A673 (cell line): Measurements from ENCODE around the gene MRPL51. TPM values are rescaled to one million over a fixed set of nuclear protein-coding genes. Genes with fewer than 3 reads are reported as not detected.

Source experiments
- BruUV-seq: library from RNA; stranded (reverse); fragments of 400-500 nt; replicated peaks from 2 replicates; lab custom pipeline; 2021; lab: Mats Ljungman, UMichigan
- CTCF ChIA-PET: fragments of 300-600 bp; sonication (Branson Sonifier 250); formaldehyde crosslinking; loops from one replicate; lab custom pipeline; 2022; ENCODE audit warnings: antibody characterized with exemption; lab: Charles Lee
- POLR2A ChIA-PET: fragments of 300-600 bp; sonication (Branson Sonifier 250); formaldehyde crosslinking; loops from one replicate; lab custom pipeline; 2022; ENCODE audit warnings: antibody characterized with exemption; ENCODE audit not compliant: low non-redundant PET; lab: Charles Lee
- DNase-seq: peaks from one replicate; pipeline ENCODE4 v3.0.0-alpha.2; 2015; ENCODE audit warnings: low spot score
- H3K27ac ChIP-seq: fragments of 200-600 bp; sonication (generic); 2 replicates; pipeline ENCODE4 v1.5.1; 2016; ENCODE audit warnings: mixed run types, low read depth, mild to moderate bottlenecking, mixed read lengths, antibody characterized with exemption, low read length; ENCODE audit not compliant: poor library complexity, severe bottlenecking
- H3K27me3 ChIP-seq: fragments of 200-600 bp; sonication (generic); replicated peaks from 2 replicates; pipeline ENCODE4 v1.6.1; 2017; ENCODE audit warnings: mixed run types, low read depth, mild to moderate bottlenecking, mixed read lengths, antibody characterized with exemption, low read length; ENCODE audit not compliant: insufficient read depth, poor library complexity
- H3K36me3 ChIP-seq: fragments of 200-600 bp; sonication (generic); 2 replicates; pipeline ENCODE4 v1.6.1; 2016; ENCODE audit warnings: mixed run types, mild to moderate bottlenecking, mixed read lengths, antibody characterized with exemption, low read length; ENCODE audit not compliant: insufficient read depth, poor library complexity, severe bottlenecking
- H3K4me1 ChIP-seq: fragments of 200-600 bp; sonication (generic); 2 replicates; pipeline ENCODE4 v1.6.1; 2017; ENCODE audit warnings: mixed run types, mild to moderate bottlenecking, mixed read lengths, antibody characterized with exemption, low read length; ENCODE audit not compliant: insufficient read depth, poor library complexity, severe bottlenecking
- H3K4me3 ChIP-seq: fragments of 200-600 bp; sonication (generic); 2 replicates; pipeline ENCODE4 v1.5.1; 2016; ENCODE audit warnings: low read depth, mixed run types, mild to moderate bottlenecking, mixed read lengths, low read length; ENCODE audit not compliant: poor library complexity, severe bottlenecking
- H3K9me3 ChIP-seq: fragments of 200-600 bp; sonication (generic); 2 replicates; pipeline ENCODE4 v1.6.1; 2016; ENCODE audit warnings: mixed run types, low read depth, mild to moderate bottlenecking, mixed read lengths, antibody characterized with exemption, low read length; ENCODE audit not compliant: poor library complexity, severe bottlenecking
- EZH2 ChIP-seq: fragments of 200-600 bp; sonication (generic); IDR thresholded peaks from 2 replicates; pipeline ENCODE4 v1.6.1; 2017; ENCODE audit warnings: borderline replicate concordance, low read depth, mild to moderate bottlenecking, mixed read lengths, antibody characterized with exemption, low read length; ENCODE audit not compliant: poor library complexity, severe bottlenecking
- intact Hi-C: fragments of 100-400 bp; cut with micrococcal nuclease; formaldehyde crosslinking; loops from one replicate; pipeline ENCODE4 v1.10.0; 2022; ENCODE audit not compliant: unreplicated experiment
- total RNA-seq: library from RNA; stranded (reverse); gene quantifications from 2 replicates; pipeline ENCODE4 v1.2.3, GENCODE V29; 2021
- TF ChIP-seq, protein P1 (sequence below): fragments of 300-800, 200-600 bp; sonication (generic); conservative IDR thresholded peaks from 2 replicates; pipeline ENCODE4 v1.5.1; 2017; ENCODE audit warnings: low read depth, mild to moderate bottlenecking, antibody characterized with exemption, low read length, moderate library complexity, mixed read lengths

Gene MRPL51
- total RNA-seq, 1 experiment from 2014 or later = 401 TPM

- ChIA-PET CTCF (interaction anchor here (1.5 kb wide), 1 partner anchor 14 kb away, joined by 6 read pairs; no protein-coding TSS in a partner anchor), POLR2A (no interaction called here)
- no peaks in the 10 kb centered on the region for H3K9me3 ChIP-seq
- TF ChIP-seq, protein P1, sequence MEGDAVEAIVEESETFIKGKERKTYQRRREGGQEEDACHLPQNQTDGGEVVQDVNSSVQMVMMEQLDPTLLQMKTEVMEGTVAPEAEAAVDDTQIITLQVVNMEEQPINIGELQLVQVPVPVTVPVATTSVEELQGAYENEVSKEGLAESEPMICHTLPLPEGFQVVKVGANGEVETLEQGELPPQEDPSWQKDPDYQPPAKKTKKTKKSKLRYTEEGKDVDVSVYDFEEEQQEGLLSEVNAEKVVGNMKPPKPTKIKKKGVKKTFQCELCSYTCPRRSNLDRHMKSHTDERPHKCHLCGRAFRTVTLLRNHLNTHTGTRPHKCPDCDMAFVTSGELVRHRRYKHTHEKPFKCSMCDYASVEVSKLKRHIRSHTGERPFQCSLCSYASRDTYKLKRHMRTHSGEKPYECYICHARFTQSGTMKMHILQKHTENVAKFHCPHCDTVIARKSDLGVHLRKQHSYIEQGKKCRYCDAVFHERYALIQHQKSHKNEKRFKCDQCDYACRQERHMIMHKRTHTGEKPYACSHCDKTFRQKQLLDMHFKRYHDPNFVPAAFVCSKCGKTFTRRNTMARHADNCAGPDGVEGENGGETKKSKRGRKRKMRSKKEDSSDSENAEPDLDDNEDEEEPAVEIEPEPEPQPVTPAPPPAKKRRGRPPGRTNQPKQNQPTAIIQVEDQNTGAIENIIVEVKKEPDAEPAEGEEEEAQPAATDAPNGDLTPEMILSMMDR = no peak
- TF ChIP-seq EZH2 = no peak
- peak; percentile 89 for DNase-seq
- intact Hi-C loops = no loop called here
- H3K27ac ChIP-seq = peak within 1 kb of the TSS; percentile 85
- TSS peak; percentile 58 for BruUV-seq
- no peaks in the 10 kb centered on the region for H3K36me3 ChIP-seq
- H3K27me3 ChIP-seq = no peaks in the 10 kb centered on the region
- H3K4me1 ChIP-seq = peaks cover 27% of the 10 kb centered on the region
- H3K4me3 ChIP-seq = peak within 1 kb of the TSS; percentile 58
These were observed 41.5 kb downstream of the MRPL51 start, which contains the start of gene TAPBPL for GRCh38 chr12:6451348-6452244. Gene TAPBPL (plus strand): TSS chr12:6452042. CDS start chr12:6452249, 207 bp downstream.

DNA sequence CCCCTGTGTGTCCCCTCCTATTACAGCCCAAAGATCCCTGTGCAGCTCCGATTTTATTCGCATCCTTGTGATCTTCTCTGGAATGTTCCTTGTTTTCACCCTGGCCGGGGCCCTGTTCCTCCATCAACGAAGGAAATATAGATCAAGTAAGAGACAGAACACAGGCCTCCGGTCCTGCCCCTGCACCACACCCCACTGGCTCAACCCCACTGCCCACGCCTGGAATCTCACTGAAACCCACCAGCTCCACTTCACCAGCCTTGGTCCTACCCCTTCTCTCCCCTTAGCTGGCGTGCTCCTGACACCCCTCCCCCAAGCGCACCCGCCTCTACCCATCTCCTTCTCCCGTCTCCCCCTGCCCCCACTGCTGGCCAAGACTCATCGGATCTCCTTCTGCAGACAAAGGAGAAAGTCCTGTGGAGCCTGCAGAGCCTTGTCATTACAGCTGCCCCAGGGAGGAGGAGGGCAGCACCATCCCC lies 42.2 kb downstream of the MRPL51 start:
- Histone ChIP-seq H3K36me3 (no peaks in the 10 kb centered on the region), H3K9me3 (no peaks in the 10 kb centered on the region), H3K27ac (peak overlapping the region; percentile 85), H3K4me3 (peak overlapping the region; percentile 58), H3K27me3 (no peaks in the 10 kb centered on the region), H3K4me1 (peaks cover 27% of the 10 kb centered on the region)
- no TSS peak for BruUV-seq
- ChIA-PET CTCF (interaction anchor here (1.5 kb wide), 1 partner anchor 14 kb away, joined by 6 read pairs; no protein-coding TSS in a partner anchor), POLR2A (no interaction called here)
- TF ChIP-seq EZH2 = no peak
- TF ChIP-seq, protein P1 = no peak
- DNase-seq = no peak
- intact Hi-C loops = no loop called here

GRCh38 chr12:6450091-6450868 lies 42.8 kb downstream of the MRPL51 start:
- no peaks in the 10 kb centered on the region for H3K9me3 ChIP-seq
- H3K4me1 ChIP-seq = peaks cover 27% of the 10 kb centered on the region
- no peaks in the 10 kb centered on the region for H3K27me3 ChIP-seq
- BruUV-seq = no TSS peak
- no peak for DNase-seq
- H3K4me3 ChIP-seq = no peak overlapping the region
- TF ChIP-seq EZH2 = no peak
- TF ChIP-seq, protein P1 = no peak
- CTCF ChIA-PET = interaction anchor here (1.5 kb wide), 1 partner anchor 15 kb away, joined by 6 read pairs; no protein-coding TSS in a partner anchor
- intact Hi-C loops = no loop called here
- H3K27ac ChIP-seq = peak overlapping the region; percentile 49
- no peaks in the 10 kb centered on the region for H3K36me3 ChIP-seq
- POLR2A ChIA-PET = no interaction called here
